ENCODE data around the gene NTNG1.

NTNG1 gene

DNA sequence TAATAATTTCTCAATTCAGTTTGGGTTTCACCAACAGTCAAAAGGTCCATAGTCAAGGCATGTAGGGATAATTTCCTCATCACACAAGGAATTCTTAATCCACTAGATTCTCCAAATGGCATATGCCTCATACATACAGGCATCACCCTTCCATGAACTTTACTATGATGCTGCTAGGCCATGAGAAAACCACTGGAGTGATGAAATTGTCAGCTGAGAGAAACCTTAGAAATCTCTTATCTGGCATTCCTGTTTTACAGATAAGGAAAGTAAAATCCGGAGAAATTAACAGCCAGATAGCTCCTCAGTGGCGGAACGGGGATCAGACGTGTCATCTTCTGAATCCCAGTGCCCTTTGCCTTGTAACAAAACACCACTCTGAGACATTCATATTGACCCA, 274.4 kb downstream of the NTNG1 start:
- no peak for DNase-seq

GRCh38 chr1:107419003-107419402, 278.2 kb downstream of the NTNG1 start:
- no peak for DNase-seq

- DNase-seq, result no peak
These were observed 282.1 kb downstream of the NTNG1 start for GRCh38 chr1:107422901-107423300.

- peak; percentile 7 for DNase-seq
These were observed 289.8 kb downstream of the NTNG1 start for GRCh38 chr1:107430540-107431228.

DNA sequence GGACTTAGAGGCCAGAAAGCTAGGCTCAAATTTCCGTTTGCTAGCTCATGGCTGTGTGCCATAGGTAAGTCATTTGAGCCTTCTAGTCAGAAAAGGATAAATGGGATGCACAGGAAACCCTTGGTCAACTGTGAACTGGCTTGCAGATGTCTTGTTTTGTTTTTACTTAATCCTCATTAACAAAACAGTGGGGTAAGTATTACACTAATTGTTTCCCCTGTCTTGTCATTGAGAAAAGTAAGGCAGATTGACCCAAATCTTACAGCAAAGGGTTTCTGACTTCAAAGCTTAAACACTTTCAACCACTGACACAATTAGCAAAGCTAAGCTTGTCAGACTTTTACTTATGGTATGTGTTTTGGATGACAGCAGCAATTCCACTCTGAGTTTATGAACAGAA, 291.3 kb downstream of the NTNG1 start:
- no peak for DNase-seq

DNA sequence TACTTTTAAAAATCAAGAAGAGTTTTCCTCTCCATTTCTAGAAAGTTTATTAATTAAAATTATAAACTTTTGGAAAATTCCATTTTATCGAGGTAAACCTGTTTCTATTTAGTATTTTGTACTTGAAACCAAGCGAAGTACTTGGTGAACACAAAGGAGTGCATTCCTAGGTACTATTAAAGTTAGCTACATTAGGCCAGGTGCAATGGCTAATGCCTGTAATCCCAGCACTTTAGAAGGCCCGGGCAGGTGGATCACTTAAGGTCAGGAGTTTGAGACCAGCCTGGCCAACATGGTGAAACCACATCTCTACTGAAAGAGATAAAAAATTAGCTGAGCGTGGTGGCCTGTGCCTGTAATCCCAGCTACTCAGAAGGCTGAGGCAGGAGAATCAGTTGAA, 292.2 kb downstream of the NTNG1 start:
- no peak for DNase-seq

GRCh38 chr1:107433635-107434360, 293.0 kb downstream of the NTNG1 start:
- DNase-seq, result no peak

GRCh38 chr1:107434361-107434693, 293.5 kb downstream of the NTNG1 start:
- DNase-seq, result no peak

DNA sequence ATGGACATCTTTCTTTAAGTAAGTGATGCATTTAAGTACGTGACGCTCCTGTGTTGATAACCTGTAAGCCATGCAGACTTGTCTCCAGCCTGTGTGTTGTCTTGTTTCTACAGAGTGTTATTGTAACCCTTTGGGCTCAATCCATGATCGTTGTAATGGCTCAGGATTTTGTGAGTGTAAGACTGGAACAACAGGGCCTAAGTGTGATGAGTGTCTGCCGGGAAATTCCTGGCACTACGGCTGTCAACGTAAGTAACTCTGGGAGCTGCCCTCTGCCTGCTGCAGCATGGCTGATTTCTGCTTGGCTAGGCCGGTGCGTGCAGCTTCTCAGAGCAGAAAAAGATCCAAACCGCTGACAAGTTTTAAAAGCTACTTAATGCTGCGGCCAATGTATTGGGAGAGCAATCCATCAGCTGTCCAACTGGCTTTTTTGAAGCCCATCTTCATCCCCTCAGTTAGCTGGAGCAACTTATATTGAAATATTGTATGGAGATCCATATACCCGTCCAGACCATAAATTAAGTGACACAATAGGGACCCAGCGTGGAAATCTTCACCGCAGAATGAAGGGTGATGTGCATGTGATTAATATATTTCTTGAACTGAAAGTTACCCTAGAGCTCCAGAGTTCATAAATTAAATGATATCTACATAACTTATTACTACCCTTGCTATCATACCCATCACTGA, 295.9 kb downstream of the NTNG1 start:
- DNase-seq, result no peak

GRCh38 chr1:107439567-107439966, 298.7 kb downstream of the NTNG1 start:
- DNase-seq, result no peak

GRCh38 chr1:107442551-107442950, 301.7 kb downstream of the NTNG1 start:
- DNase-seq, result no peak

DNA sequence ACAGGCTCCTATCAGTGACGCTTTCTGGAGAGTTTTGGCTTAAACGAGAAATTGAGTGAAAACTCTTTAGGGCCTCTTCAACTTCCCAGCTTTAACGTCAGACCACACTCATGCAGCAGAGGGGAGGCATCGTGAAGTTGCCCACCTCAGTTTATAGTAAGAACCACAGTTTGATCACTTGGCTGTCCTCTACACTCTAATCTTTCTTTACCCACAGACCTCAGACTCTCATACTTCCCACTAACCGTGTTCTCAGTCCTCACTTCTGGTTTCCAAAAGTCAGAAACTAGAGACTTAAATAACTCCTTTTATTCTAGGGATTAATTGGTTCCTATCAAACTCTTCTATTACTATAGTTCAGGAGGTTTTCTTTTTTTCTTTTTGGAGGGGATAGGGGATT, 302.2 kb downstream of the NTNG1 start:
- DNase-seq, result no peak

DNA sequence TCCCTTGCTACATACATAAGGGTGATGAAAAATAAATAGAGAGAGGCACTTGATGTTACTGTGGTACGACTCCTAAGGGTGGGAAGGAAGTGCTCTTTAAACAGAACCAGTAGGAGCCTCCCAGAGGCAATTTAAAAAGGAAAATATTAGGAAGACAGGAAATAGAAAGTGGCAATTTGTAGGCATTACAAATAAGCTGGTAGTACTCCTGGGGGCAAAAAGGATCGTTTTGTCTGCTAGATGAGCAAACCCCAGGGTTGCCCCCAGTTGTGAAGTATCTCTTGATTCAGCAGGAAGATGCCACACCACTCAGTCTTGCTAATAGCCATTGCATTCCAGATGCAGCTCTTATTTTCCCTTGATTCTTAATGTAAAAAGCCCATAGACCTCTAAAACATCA, 303.0 kb downstream of the NTNG1 start:
- DNase-seq, result no peak

GRCh38 chr1:107444302-107444701, 303.5 kb downstream of the NTNG1 start:
- DNase-seq, result no peak

DNA sequence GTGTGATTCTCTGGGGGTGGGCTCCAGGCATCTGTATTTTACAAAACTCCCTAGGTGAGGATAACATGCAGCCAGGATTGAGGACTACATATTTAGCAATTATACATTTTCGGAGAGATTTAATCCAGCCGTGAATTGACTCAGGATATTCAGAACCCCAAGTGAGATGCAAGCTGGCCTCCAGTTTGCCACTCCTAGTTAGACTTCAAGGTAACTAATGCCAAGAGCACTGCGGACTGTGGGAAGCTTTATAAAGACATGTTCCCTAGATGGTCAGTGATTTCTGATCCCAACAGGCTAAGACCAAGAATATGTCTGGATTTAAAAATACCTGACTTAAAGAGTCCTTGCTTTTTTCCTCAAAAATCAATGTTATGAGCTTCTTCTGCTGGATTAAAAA, 308.5 kb downstream of the NTNG1 start:
- no peak for DNase-seq

DNA sequence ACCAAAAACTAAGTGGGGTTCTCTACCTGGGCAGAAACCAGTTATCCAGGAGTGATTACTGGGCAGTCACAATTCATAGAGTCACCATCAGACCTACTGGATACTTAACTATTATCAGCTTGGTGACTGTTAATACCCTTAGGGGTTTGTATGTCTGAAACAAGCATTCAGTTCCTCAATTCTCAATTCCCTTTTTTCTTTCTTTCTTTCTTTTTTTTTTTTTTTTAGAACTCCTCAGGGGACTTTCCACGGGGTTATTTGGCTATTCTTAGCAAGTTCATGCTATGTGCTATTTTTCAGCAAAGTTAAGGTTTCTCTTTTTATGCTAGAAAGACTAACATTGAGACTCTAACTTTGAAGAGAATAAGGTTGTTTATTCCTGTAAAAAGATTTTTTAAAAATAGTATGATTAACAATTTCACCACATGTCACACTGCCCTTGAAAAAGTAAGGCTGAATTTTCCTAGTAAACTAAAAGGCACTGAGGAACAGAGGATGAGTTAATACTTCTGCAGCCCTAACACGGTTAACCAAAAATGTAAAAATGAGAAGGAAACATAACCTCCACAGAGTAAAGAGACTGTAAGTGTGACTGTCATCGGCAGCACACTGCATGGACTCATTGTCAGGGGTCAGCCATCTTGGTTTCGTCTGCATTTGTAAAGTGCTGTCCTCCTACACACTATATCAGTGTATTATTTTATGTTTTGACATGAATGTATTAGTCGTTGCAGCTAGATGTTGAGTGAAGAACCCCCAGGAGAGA, 310.2 kb downstream of the NTNG1 start:
- DNase-seq, result no peak

- no peak for DNase-seq
These were observed 310.9 kb downstream of the NTNG1 start for GRCh38 chr1:107451715-107452114.

DNA sequence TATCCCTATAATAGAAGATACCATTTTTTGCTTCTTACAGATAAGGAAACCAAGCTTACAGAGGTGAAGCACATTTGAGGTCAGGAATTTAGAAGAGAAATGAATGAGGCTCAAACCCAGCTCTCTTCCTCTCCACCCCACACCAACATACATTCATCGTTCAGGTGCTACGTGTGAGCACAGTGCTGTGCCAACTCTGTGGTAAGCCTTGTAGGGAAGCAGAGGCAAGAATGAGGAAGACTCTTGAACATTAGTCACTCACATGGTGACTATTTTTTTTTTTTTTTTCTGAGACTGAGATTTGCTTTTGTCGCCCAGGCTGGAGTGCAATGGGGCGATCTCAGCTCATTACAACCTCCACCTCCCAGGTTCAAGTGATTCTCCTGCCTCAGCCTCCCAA, 314.0 kb downstream of the NTNG1 start:
- DNase-seq, result no peak

GRCh38 chr1:107457989-107458388, 317.1 kb downstream of the NTNG1 start:
- no peak for DNase-seq

- DNase-seq, result no peak
These were observed 318.5 kb downstream of the NTNG1 start for GRCh38 chr1:107459204-107459904.

GRCh38 chr1:107460035-107460434, 319.2 kb downstream of the NTNG1 start:
- no peak for DNase-seq

- DNase-seq, result no peak
These were observed 324.0 kb downstream of the NTNG1 start for GRCh38 chr1:107464827-107465226.

DNA sequence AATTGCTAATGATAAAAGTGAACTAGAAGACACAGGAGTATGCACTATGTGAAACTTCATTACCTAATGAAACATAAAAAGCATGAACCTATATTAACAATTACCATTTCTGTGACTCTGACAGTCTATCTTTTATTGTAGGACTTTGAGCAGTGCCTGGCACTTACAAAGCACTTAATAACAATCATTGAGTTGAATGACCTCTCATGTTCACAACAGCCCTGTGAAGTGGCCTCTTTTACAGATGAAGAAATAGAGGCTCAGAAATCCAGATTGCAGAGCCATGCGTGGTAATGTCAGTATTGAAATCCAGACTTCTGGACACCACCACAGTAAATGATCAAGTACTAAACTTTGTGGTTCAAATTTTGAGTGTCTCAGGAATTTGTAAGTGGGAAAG, 326.4 kb downstream of the NTNG1 start:
- no peak for DNase-seq

Data from SHP77 treated with DMSO at 0.1 percent for 48 hours (cell line).